Neural crest cell (in vitro differentiated cells): ENCODE results near the gene FBXO4. TPM values are rescaled to one million over a fixed set of nuclear protein-coding genes. Genes with fewer than 3 reads are reported as not detected.
A peak's percentile ranks its signal among the peaks of the same experiment; 100 is the strongest.

Experiments
- DNase-seq: peaks from one replicate; pipeline ENCODE4 v3.0.0; 2021; ENCODE audit warnings: low read depth, mixed read lengths, low spot score
- H3K27ac Mint-ChIP-seq: one replicate; pipeline ENCODE4 v1.8.0; 2021; ENCODE audit warnings: mild to moderate bottlenecking, mixed read lengths; ENCODE audit not compliant: unreplicated experiment
- H3K27me3 Mint-ChIP-seq: 2 replicates; pipeline ENCODE4 v1.8.0; 2021; ENCODE audit warnings: low read depth, mild to moderate bottlenecking, mixed read lengths
- H3K36me3 Mint-ChIP-seq: 2 replicates; pipeline ENCODE4 v1.8.0; 2021; ENCODE audit warnings: low read depth, mild to moderate bottlenecking, mixed read lengths
- H3K4me1 Mint-ChIP-seq: 2 replicates; pipeline ENCODE4 v1.8.0; 2021; ENCODE audit warnings: mixed read lengths
- H3K4me3 Mint-ChIP-seq: one replicate; pipeline ENCODE4 v1.8.0; 2021; ENCODE audit warnings: mild to moderate bottlenecking, mixed read lengths
- H3K9me3 Mint-ChIP-seq: 2 replicates; pipeline ENCODE4 v1.8.0; 2021; ENCODE audit warnings: mixed read lengths
- CTCF ChIP-seq: fragments of 200-600 bp; sonication (generic); conservative IDR thresholded peaks from 2 replicates; pipeline ENCODE4 v1.5.0; 2021; ENCODE audit warnings: antibody characterized with exemption, mild to moderate bottlenecking
- total RNA-seq: library from RNA; stranded (reverse); gene quantifications from 2 replicates; pipeline ENCODE4 v1.2.1, GENCODE V29; 2021

Gene FBXO4
- total RNA-seq, 1 donor from 2014 or later: 9.1 TPM

- Mint-ChIP-seq H3K27ac (peak overlapping the region; percentile 80), H3K4me3 (peak overlapping the region; percentile 81), H3K4me1 (peaks cover 14% of the 10 kb centered on the region), H3K36me3 (peaks cover 2% of the 10 kb centered on the region), H3K9me3 (no peaks in the 10 kb centered on the region), H3K27me3 (no peaks in the 10 kb centered on the region)
- no peak for TF ChIP-seq CTCF
- no peak for DNase-seq
These were observed 582 bp upstream of the FBXO4 start for GRCh38 chr5:41924526-41924871.

- Mint-ChIP-seq H3K27me3 (no peaks in the 10 kb centered on the region), H3K27ac (peak overlapping the region; percentile 63), H3K36me3 (peaks cover 5% of the 10 kb centered on the region), H3K4me1 (peaks cover 14% of the 10 kb centered on the region), H3K4me3 (peak overlapping the region; percentile 81), H3K9me3 (no peaks in the 10 kb centered on the region)
- TF ChIP-seq CTCF: no peak
- peak; percentile 14 for DNase-seq
These were observed 472 bp downstream of the FBXO4 start for GRCh38 chr5:41925555-41925951.

GRCh38 chr5:41927604-41928003, 2.5 kb downstream of the FBXO4 start:
- H3K27ac Mint-ChIP-seq: no peak overlapping the region
- no peaks in the 10 kb centered on the region for H3K27me3 Mint-ChIP-seq
- H3K9me3 Mint-ChIP-seq: peaks cover 3% of the 10 kb centered on the region
- no peak for DNase-seq
- no peak for TF ChIP-seq CTCF
- peaks cover 13% of the 10 kb centered on the region for H3K36me3 Mint-ChIP-seq
- no peak overlapping the region for H3K4me3 Mint-ChIP-seq
- peaks cover 14% of the 10 kb centered on the region for H3K4me1 Mint-ChIP-seq

GRCh38 chr5:41929035-41929434, 4.0 kb downstream of the FBXO4 start:
- DNase-seq: no peak

GRCh38 chr5:41932770-41933169, 7.7 kb downstream of the FBXO4 start:
- H3K4me3 Mint-ChIP-seq: no peak overlapping the region

More at GRCh38 chr5:41929035-41929434, 4.0 kb downstream of the FBXO4 start:
- H3K36me3 Mint-ChIP-seq: peaks cover 15% of the 10 kb centered on the region
- peaks cover 3% of the 10 kb centered on the region for H3K9me3 Mint-ChIP-seq
- H3K27ac Mint-ChIP-seq: no peak overlapping the region
- H3K4me1 Mint-ChIP-seq: peaks cover 14% of the 10 kb centered on the region
- no peak for TF ChIP-seq CTCF
- no peak overlapping the region for H3K4me3 Mint-ChIP-seq
- H3K27me3 Mint-ChIP-seq: no peaks in the 10 kb centered on the region

More at GRCh38 chr5:41932770-41933169, 7.7 kb downstream of the FBXO4 start:
- H3K27me3 Mint-ChIP-seq: no peaks in the 10 kb centered on the region
- H3K36me3 Mint-ChIP-seq: peaks cover 15% of the 10 kb centered on the region
- no peak for TF ChIP-seq CTCF
- no peak overlapping the region for H3K27ac Mint-ChIP-seq
- H3K4me1 Mint-ChIP-seq: no peaks in the 10 kb centered on the region
- peaks cover 3% of the 10 kb centered on the region for H3K9me3 Mint-ChIP-seq
- no peak for DNase-seq
